K562 (cell line): ENCODE data around the gene C10orf71. TPM values are rescaled to one million over a fixed set of nuclear protein-coding genes. Genes with fewer than 3 reads are reported as not detected.

Experiments used
- CBX3 ChIP-seq, 2 experiments: IDR thresholded peaks; 1 replicate in 1 of 2; 2 replicates in 1 of 2; pipeline ENCODE4 v1.6.1; 2012; ENCODE audit warnings: inconsistent platforms in 2 of 2, low read length in 2 of 2, borderline replicate concordance in 1 of 2, control low read depth in 1 of 2
- PML ChIP-seq: IDR thresholded peaks from 2 replicates; pipeline ENCODE4 v1.6.1; 2012; ENCODE audit warnings: low read length, inconsistent platforms
- RBM34 ChIP-seq: fragments of 200-400 bp; formaldehyde crosslinking; IDR thresholded peaks from 2 replicates; pipeline ENCODE4 v1.6.1; 2018; ENCODE audit warnings: low read length, borderline replicate concordance; ENCODE audit not compliant: insufficient read depth
- RCOR1 ChIP-seq, 2 experiments: IDR thresholded peaks; 2 replicates each; pipeline ENCODE4 v1.6.1; 2012; ENCODE audit warnings: low read depth in 2 of 2, low read length in 2 of 2, borderline replicate concordance in 1 of 2, improper control_type of control experiment in 1 of 2
- polyA plus RNA-seq, 8 experiments: library from polyadenylated mRNA; depleted of rRNA in 4 of 8; stranded (reverse) in 5 of 8; unstranded in 3 of 8; fragments of >200 nt; fragmentation: Nextera tagmentation in 2 of 8; fragmentation: Illumina TruSeq in 1 of 8; extraction: Ambion mirVana in 2 of 8; extraction: Trizol in 1 of 8; gene quantifications; 2 replicates each; pipeline versions ENCODE4 v1.2.1 to v1.2.3, GENCODE V29; 2011 to 2014; ENCODE audit warnings: inconsistent platforms in 1 of 8, missing spikeins in 1 of 8
- total RNA-seq, 7 experiments: library from RNA; depleted of rRNA in 6 of 7; stranded (reverse); fragments of >200 nt in 6 of 7; fragmentation: Illumina TruSeq in 2 of 7; extraction: Trizol in 2 of 7; gene quantifications; 2 replicates each; pipeline versions ENCODE4 v1.2.1 to v1.2.3, GENCODE V29; 2011 to 2021; ENCODE audit warnings: low replicate concordance in 1 of 7
- TF ChIP-seq, protein P1 (sequence below): fragments of 250-450 bp; sonication (Bioruptor Pico); IDR thresholded peaks from 2 replicates; pipeline ENCODE4 v1.8.0; 2022; ENCODE audit warnings: moderate library complexity, mild to moderate bottlenecking, inconsistent platforms
- TF ChIP-seq, protein P2 (sequence below), 2 experiments: fragments of 200-800 bp in 1 of 2; sonication (Bioruptor generic) in 1 of 2; sonication (generic) in 1 of 2; formaldehyde crosslinking in 1 of 2; IDR thresholded peaks in 1 of 2; conservative IDR thresholded peaks in 1 of 2; 2 replicates each; pipeline versions ENCODE4 v1.5.0 to v1.6.1; 2016 to 2020; ENCODE audit warnings: missing compliant biosample characterization in 1 of 2, missing genetic modification characterization in 1 of 2, missing genetic modification reagents in 1 of 2

The C10orf71 gene
- total and polyA plus RNA-seq, 9 of the 15 experiments (the other 6 are each of a cell fraction or from before 2014, with no cell fraction given), result 0.06 to 4.5 (median 1.3) TPM

DNA sequence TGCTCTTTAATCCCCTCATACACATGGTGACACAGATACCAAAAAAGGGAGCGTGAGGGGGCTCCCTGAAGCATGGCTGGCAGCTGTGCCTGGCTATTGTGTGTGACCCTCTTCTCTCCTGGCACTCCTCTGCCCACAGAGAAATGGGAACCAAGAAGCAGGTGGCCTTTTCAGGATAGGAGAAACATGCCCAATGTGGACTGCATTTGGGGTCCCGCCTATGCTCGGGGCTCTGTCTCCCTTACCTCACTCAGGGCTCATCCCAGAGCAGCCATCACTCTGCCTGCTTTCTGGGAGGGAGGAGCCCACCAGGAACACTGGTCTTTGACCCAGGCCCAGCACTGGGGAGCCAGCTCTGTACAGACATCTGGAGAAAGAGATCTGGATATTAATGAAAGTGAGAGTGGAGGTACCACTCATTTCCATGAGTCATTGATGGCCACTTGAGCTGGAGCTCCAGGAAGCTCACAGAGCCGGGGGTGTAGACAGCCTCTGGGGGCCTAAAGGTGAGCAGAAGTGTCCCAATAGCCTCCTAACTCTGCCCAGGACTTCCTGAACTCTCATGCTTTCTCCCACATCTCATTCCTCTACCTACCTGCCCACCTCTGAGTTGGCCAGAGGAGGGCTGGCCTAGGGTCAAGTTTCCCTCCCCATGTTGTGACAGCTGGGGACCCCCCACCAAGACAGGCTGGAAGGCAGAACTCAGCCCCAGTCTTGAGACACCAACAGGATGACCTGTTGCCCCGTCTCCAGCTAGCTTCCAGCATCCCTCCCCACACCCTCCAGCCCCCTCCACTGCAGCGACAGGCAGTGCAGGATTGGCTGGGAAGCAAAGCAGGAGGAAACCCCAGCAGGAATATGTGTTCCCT is 54.3 kb downstream of the C10orf71 start (continued):
- TF ChIP-seq RBM34, result no peak
- no peak for TF ChIP-seq PML
- TF ChIP-seq, protein P1, sequence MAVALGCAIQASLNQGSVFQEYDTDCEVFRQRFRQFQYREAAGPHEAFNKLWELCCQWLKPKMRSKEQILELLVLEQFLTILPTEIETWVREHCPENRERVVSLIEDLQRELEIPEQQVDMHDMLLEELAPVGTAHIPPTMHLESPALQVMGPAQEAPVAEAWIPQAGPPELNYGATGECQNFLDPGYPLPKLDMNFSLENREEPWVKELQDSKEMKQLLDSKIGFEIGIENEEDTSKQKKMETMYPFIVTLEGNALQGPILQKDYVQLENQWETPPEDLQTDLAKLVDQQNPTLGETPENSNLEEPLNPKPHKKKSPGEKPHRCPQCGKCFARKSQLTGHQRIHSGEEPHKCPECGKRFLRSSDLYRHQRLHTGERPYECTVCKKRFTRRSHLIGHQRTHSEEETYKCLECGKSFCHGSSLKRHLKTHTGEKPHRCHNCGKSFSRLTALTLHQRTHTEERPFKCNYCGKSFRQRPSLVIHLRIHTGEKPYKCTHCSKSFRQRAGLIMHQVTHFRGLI, result no peak
- TF ChIP-seq RCOR1 (IDR thresholded peaks at IDR 0.05; ENCODE audit: borderline replicate concordance in 1 of 2, low read depth in 2 of 2, low read length in 2 of 2), result no peak
- TF ChIP-seq CBX3 (IDR thresholded peaks at IDR 0.05; ENCODE audit: borderline replicate concordance in 1 of 2, low read length in 2 of 2), result no peak
- TF ChIP-seq, protein P2, sequence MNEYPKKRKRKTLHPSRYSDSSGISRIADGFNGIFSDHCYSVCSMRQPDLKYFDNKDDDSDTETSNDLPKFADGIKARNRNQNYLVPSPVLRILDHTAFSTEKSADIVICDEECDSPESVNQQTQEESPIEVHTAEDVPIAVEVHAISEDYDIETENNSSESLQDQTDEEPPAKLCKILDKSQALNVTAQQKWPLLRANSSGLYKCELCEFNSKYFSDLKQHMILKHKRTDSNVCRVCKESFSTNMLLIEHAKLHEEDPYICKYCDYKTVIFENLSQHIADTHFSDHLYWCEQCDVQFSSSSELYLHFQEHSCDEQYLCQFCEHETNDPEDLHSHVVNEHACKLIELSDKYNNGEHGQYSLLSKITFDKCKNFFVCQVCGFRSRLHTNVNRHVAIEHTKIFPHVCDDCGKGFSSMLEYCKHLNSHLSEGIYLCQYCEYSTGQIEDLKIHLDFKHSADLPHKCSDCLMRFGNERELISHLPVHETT (CRISPR knock-in tag; conservative IDR thresholded peaks at IDR 0.05 in 1 of 2, IDR thresholded peaks at IDR 0.05 in 1 of 2), result no peak
